ENCODE results near the gene LPCAT2.

GRCh38 chr16:55557186-55557585 lies 48.3 kb downstream of the LPCAT2 start:
- TF ChIP-seq CHD4 (IDR thresholded peaks at IDR 0.05; ENCODE audit: borderline replicate concordance) (no peak), NR3C1 (IDR thresholded peaks at IDR 0.05) (no peak), ESRRA (IDR thresholded peaks at IDR 0.05; ENCODE audit: borderline replicate concordance, low read length) (no peak), EHMT2 (IDR thresholded peaks at IDR 0.05; ENCODE audit: low read depth) (no peak), MAZ (IDR thresholded peaks at IDR 0.05; ENCODE audit: borderline replicate concordance, low read depth, low read length) (no peak), NFE2L2 (conservative IDR thresholded peaks at IDR 0.05; ENCODE audit: low read length) (no peak), SMC3 (IDR thresholded peaks at IDR 0.05) (no peak), CTCF (IDR thresholded peaks at IDR 0.05) (no peak)
